Activated naive CD8-positive, alpha-beta T cell (primary cell): ENCODE results near the gene EPDR1.
"Not testable (repeated sequence)": the region's sequence is repeated elsewhere in the genome, so short reads cannot be mapped to it uniquely, and the experiment has no call there.

Source experiments
- H3K27ac Mint-ChIP-seq: one replicate; pipeline ENCODE4 v1.8.0; 2021; ENCODE audit warnings: mixed read lengths
- H3K27me3 Mint-ChIP-seq: one replicate; pipeline ENCODE4 v1.8.0; 2021; ENCODE audit warnings: mixed read lengths
- H3K36me3 Mint-ChIP-seq: one replicate; pipeline ENCODE4 v1.8.0; 2021; ENCODE audit warnings: mixed read lengths
- H3K4me1 Mint-ChIP-seq: one replicate; pipeline ENCODE4 v1.8.0; 2021; ENCODE audit warnings: low read depth, mixed read lengths
- H3K4me3 Mint-ChIP-seq: one replicate; pipeline ENCODE4 v1.8.0; 2021; ENCODE audit warnings: mild to moderate bottlenecking, mixed read lengths
- H3K9me3 Mint-ChIP-seq: one replicate; pipeline ENCODE4 v1.8.0; 2021; ENCODE audit warnings: low read depth, mixed read lengths

The EPDR1 gene

GRCh38 chr7:37945336-37945735 is 24.9 kb downstream of the EPDR1 start:
- H3K27ac Mint-ChIP-seq = no peak overlapping the region

GRCh38 chr7:37947138-37947940 is 26.9 kb downstream of the EPDR1 start:
- Mint-ChIP-seq H3K4me3 (no peak overlapping the region), H3K4me1 (no peaks in the 10 kb centered on the region), H3K36me3 (no peaks in the 10 kb centered on the region), H3K27ac (no peak overlapping the region), H3K27me3 (peaks cover 2% of the 10 kb centered on the region), H3K9me3 (no peaks in the 10 kb centered on the region)

More at GRCh38 chr7:37945336-37945735, 24.9 kb downstream of the EPDR1 start:
- Mint-ChIP-seq H3K9me3 (no peaks in the 10 kb centered on the region), H3K27me3 (peaks cover 2% of the 10 kb centered on the region), H3K36me3 (no peaks in the 10 kb centered on the region), H3K4me3 (no peak overlapping the region), H3K4me1 (no peaks in the 10 kb centered on the region)

- no peaks in the 10 kb centered on the region for H3K9me3 Mint-ChIP-seq
- H3K27me3 Mint-ChIP-seq = peaks cover 2% of the 10 kb centered on the region
Observed at GRCh38 chr7:37947941-37948210, 27.4 kb downstream of the EPDR1 start.

GRCh38 chr7:37952240-37952639 is 31.8 kb downstream of the EPDR1 start:
- Mint-ChIP-seq H3K4me1 (no peaks in the 10 kb centered on the region), H3K9me3 (no peaks in the 10 kb centered on the region), H3K4me3 (no peak overlapping the region), H3K36me3 (no peaks in the 10 kb centered on the region), H3K27ac (no peak overlapping the region), H3K27me3 (no peaks in the 10 kb centered on the region)

More at GRCh38 chr7:37947941-37948210, 27.4 kb downstream of the EPDR1 start:
- Mint-ChIP-seq H3K4me1 (no peaks in the 10 kb centered on the region), H3K36me3 (no peaks in the 10 kb centered on the region), H3K4me3 (no peak overlapping the region), H3K27ac (no peak overlapping the region)

GRCh38 chr7:37954217-37954616 is 33.8 kb downstream of the EPDR1 start:
- not testable (repeated sequence) for H3K4me1 Mint-ChIP-seq, H3K9me3 Mint-ChIP-seq, H3K27me3 Mint-ChIP-seq, H3K36me3 Mint-ChIP-seq, H3K4me3 Mint-ChIP-seq, H3K27ac Mint-ChIP-seq

GRCh38 chr7:37956791-37957190 is 36.4 kb downstream of the EPDR1 start:
- H3K27ac Mint-ChIP-seq = no peak overlapping the region
- no peaks in the 10 kb centered on the region for H3K9me3 Mint-ChIP-seq
- H3K4me3 Mint-ChIP-seq = no peak overlapping the region
- H3K4me1 Mint-ChIP-seq = no peaks in the 10 kb centered on the region
- no peaks in the 10 kb centered on the region for H3K36me3 Mint-ChIP-seq
- no peaks in the 10 kb centered on the region for H3K27me3 Mint-ChIP-seq

- H3K4me3 Mint-ChIP-seq = no peak overlapping the region
- H3K36me3 Mint-ChIP-seq = no peaks in the 10 kb centered on the region
- H3K27ac Mint-ChIP-seq = no peak overlapping the region
Observed at GRCh38 chr7:37957221-37957970, 37.0 kb downstream of the EPDR1 start.

GRCh38 chr7:37960483-37960882 is 40.0 kb downstream of the EPDR1 start:
- Mint-ChIP-seq H3K27me3 (no peaks in the 10 kb centered on the region), H3K27ac (no peak overlapping the region), H3K9me3 (no peaks in the 10 kb centered on the region), H3K4me1 (no peaks in the 10 kb centered on the region), H3K36me3 (no peaks in the 10 kb centered on the region), H3K4me3 (no peak overlapping the region)

More at GRCh38 chr7:37957221-37957970, 37.0 kb downstream of the EPDR1 start:
- H3K4me1 Mint-ChIP-seq = no peaks in the 10 kb centered on the region
- H3K9me3 Mint-ChIP-seq = no peaks in the 10 kb centered on the region
- no peaks in the 10 kb centered on the region for H3K27me3 Mint-ChIP-seq

GRCh38 chr7:37961251-37961650 is 40.8 kb downstream of the EPDR1 start:
- no peaks in the 10 kb centered on the region for H3K27me3 Mint-ChIP-seq
- no peaks in the 10 kb centered on the region for H3K9me3 Mint-ChIP-seq
- no peaks in the 10 kb centered on the region for H3K36me3 Mint-ChIP-seq
- H3K27ac Mint-ChIP-seq = no peak overlapping the region
- no peaks in the 10 kb centered on the region for H3K4me1 Mint-ChIP-seq
- H3K4me3 Mint-ChIP-seq = no peak overlapping the region

- Mint-ChIP-seq H3K36me3 (no peaks in the 10 kb centered on the region), H3K27ac (no peak overlapping the region), H3K4me1 (no peaks in the 10 kb centered on the region), H3K27me3 (no peaks in the 10 kb centered on the region), H3K9me3 (no peaks in the 10 kb centered on the region), H3K4me3 (no peak overlapping the region)
Observed at GRCh38 chr7:37964196-37964595, 43.8 kb downstream of the EPDR1 start.

- H3K4me1 Mint-ChIP-seq = no peaks in the 10 kb centered on the region
- H3K4me3 Mint-ChIP-seq = no peak overlapping the region
- no peaks in the 10 kb centered on the region for H3K36me3 Mint-ChIP-seq
Observed at GRCh38 chr7:37970211-37970610, 49.8 kb downstream of the EPDR1 start.

GRCh38 chr7:37971491-37971890 is 51.1 kb downstream of the EPDR1 start:
- Mint-ChIP-seq H3K36me3 (no peaks in the 10 kb centered on the region), H3K27me3 (peaks cover 5% of the 10 kb centered on the region)

More at GRCh38 chr7:37970211-37970610, 49.8 kb downstream of the EPDR1 start:
- Mint-ChIP-seq H3K9me3 (no peaks in the 10 kb centered on the region), H3K27ac (no peak overlapping the region), H3K27me3 (peaks cover 5% of the 10 kb centered on the region)

GRCh38 chr7:37973915-37974314 is 53.5 kb downstream of the EPDR1 start:
- no peaks in the 10 kb centered on the region for H3K4me1 Mint-ChIP-seq
- H3K27ac Mint-ChIP-seq = no peak overlapping the region
- peaks cover 5% of the 10 kb centered on the region for H3K27me3 Mint-ChIP-seq
- no peaks in the 10 kb centered on the region for H3K36me3 Mint-ChIP-seq
- H3K9me3 Mint-ChIP-seq = no peaks in the 10 kb centered on the region
- no peak overlapping the region for H3K4me3 Mint-ChIP-seq

More at GRCh38 chr7:37971491-37971890, 51.1 kb downstream of the EPDR1 start:
- no peak overlapping the region for H3K27ac Mint-ChIP-seq
- no peak overlapping the region for H3K4me3 Mint-ChIP-seq
- no peaks in the 10 kb centered on the region for H3K9me3 Mint-ChIP-seq
- no peaks in the 10 kb centered on the region for H3K4me1 Mint-ChIP-seq

- H3K27ac Mint-ChIP-seq = no peak overlapping the region
Observed at GRCh38 chr7:37974711-37975110, 54.3 kb downstream of the EPDR1 start.

GRCh38 chr7:37977243-37977642 is 56.8 kb downstream of the EPDR1 start:
- peaks cover 4% of the 10 kb centered on the region for H3K9me3 Mint-ChIP-seq
- H3K4me1 Mint-ChIP-seq = no peaks in the 10 kb centered on the region
- no peaks in the 10 kb centered on the region for H3K36me3 Mint-ChIP-seq
- H3K4me3 Mint-ChIP-seq = no peak overlapping the region
- peaks cover 9% of the 10 kb centered on the region for H3K27me3 Mint-ChIP-seq
- no peak overlapping the region for H3K27ac Mint-ChIP-seq

More at GRCh38 chr7:37974711-37975110, 54.3 kb downstream of the EPDR1 start:
- H3K9me3 Mint-ChIP-seq = no peaks in the 10 kb centered on the region
- H3K27me3 Mint-ChIP-seq = peaks cover 5% of the 10 kb centered on the region
- H3K36me3 Mint-ChIP-seq = no peaks in the 10 kb centered on the region
- H3K4me1 Mint-ChIP-seq = no peaks in the 10 kb centered on the region
- H3K4me3 Mint-ChIP-seq = no peak overlapping the region
